K562 (cell line): ENCODE data around the gene AHCY. TPM values are rescaled to one million over a fixed set of nuclear protein-coding genes. Genes with fewer than 3 reads are reported as not detected.
A peak's percentile ranks its signal among the peaks of the same experiment; 100 is the strongest.

Experiments
- ATAC-seq: fragments of 200-7000 bp; cut with Tn5 transposase; 3 replicates; pipeline ENCODE4 v1.9.1; 2020; ENCODE audit warnings: moderate library complexity
- BruUV-seq: library from RNA; stranded (reverse); fragments of 400-500 nt; replicated peaks from 2 replicates; lab custom pipeline; 2021; lab: Mats Ljungman, UMichigan
- CTCF ChIA-PET: fragments of 300-600 bp; formaldehyde crosslinking; extraction: SDS; loops from one replicate; lab custom pipeline; 2021; ENCODE audit warnings: low intra/inter-chr PET ratio; lab: Yijun Ruan, JAX
- POLR2A ChIA-PET: fragments of 300-600, 350-650 bp; sonication (Branson Sonifier 250); formaldehyde crosslinking; extraction: SDS; loops from one replicate; lab custom pipeline; 2021; ENCODE audit warnings: antibody characterized with exemption, inconsistent platforms; lab: Yijun Ruan, JAX
- DNase-seq, 4 experiments: peaks; one replicate each; pipeline versions ENCODE4 v3.0.0 to v3.0.0-alpha.2; 2011 to 2018; ENCODE audit warnings: low spot score in 3 of 4, mixed read lengths in 3 of 4; ENCODE audit errors: extremely low read depth in 1 of 4
- FAIRE-seq: peaks from 2 replicates; lab custom pipeline; 2011; peaks lifted over from hg19 to GRCh38; lab: Jason Lieb, UNC
- H2AFZ ChIP-seq: 2 replicates; pipeline ENCODE4 v1.6.0; 2011; ENCODE audit warnings: low read depth, low read length, control low read depth, inconsistent platforms
- H3K27ac ChIP-seq: fragments of 200-600 bp; 3 replicates; pipeline ENCODE4 v1.8.0; 2011; ENCODE audit warnings: low read depth, mild to moderate bottlenecking, control low read depth, inconsistent platforms, low read length, moderate library complexity, mixed read lengths; ENCODE audit errors: extremely low read depth
- H3K27me3 ChIP-seq, 2 experiments: fragments of 300-600 bp in 1 of 2; 2 replicates in 1 of 2; 3 replicates in 1 of 2; pipeline versions ENCODE4 v1.6.0 to v1.8.0; 2011; ENCODE audit warnings: inconsistent platforms in 2 of 2, low read length in 2 of 2, mild to moderate bottlenecking in 1 of 2, mixed read lengths in 1 of 2, moderate library complexity in 1 of 2; ENCODE audit not compliant: control insufficient read depth in 2 of 2, insufficient read depth in 2 of 2
- H3K36me3 ChIP-seq: fragments of 300-600 bp; 3 replicates; pipeline ENCODE4 v1.8.0; 2011; ENCODE audit warnings: mild to moderate bottlenecking, low read length, inconsistent platforms; ENCODE audit not compliant: control insufficient read depth, insufficient read depth
- H3K4me1 ChIP-seq, 2 experiments: fragments of 200-600 bp in 1 of 2; replicated peaks in 1 of 2; 2 replicates in 1 of 2; 3 replicates in 1 of 2; pipeline versions ENCODE4 v1.5.1 to v1.8.0; 2011; ENCODE audit warnings: inconsistent platforms in 2 of 2, low read length in 2 of 2, mild to moderate bottlenecking in 1 of 2, mixed read lengths in 1 of 2, moderate library complexity in 1 of 2; ENCODE audit not compliant: control insufficient read depth in 2 of 2, insufficient read depth in 2 of 2
- H3K4me2 ChIP-seq: 2 replicates; pipeline ENCODE4 v1.6.1; 2011; ENCODE audit warnings: low read length, control low read depth, inconsistent platforms, mixed read lengths; ENCODE audit not compliant: insufficient read depth
- H3K4me3 ChIP-seq: fragments of 200-600 bp; sonication (generic), shearing (Covaris generic); 2 replicates; pipeline ENCODE4 v1.5.1; 2016; ENCODE audit warnings: control low read depth, inconsistent platforms
- H3K79me2 ChIP-seq: fragments of 200-600 bp; 3 replicates; pipeline ENCODE4 v1.8.0; 2011; ENCODE audit warnings: low read length, inconsistent platforms; ENCODE audit not compliant: control insufficient read depth, insufficient read depth
- H3K9ac ChIP-seq, 2 experiments: 2 replicates each; pipeline versions ENCODE4 v1.6.0 to v1.6.1; 2011; ENCODE audit warnings: low read depth in 2 of 2, low read length in 2 of 2, control low read depth in 1 of 2, inconsistent platforms in 1 of 2, mild to moderate bottlenecking in 1 of 2, mixed read lengths in 1 of 2; ENCODE audit not compliant: insufficient read depth in 1 of 2
- H3K9me1 ChIP-seq: one replicate; pipeline ENCODE4 v1.6.0; 2011; ENCODE audit warnings: inconsistent platforms, mild to moderate bottlenecking, low read length, moderate library complexity; ENCODE audit not compliant: control insufficient read depth, insufficient read depth
- H3K9me3 ChIP-seq: replicated peaks from 2 replicates; pipeline ENCODE4 v1.5.1; 2011; ENCODE audit warnings: low read depth, low read length, inconsistent platforms; ENCODE audit not compliant: control insufficient read depth, insufficient read depth
- H4K20me1 ChIP-seq: replicated peaks from 2 replicates; pipeline ENCODE4 v1.6.1; 2011; ENCODE audit warnings: low read length, inconsistent platforms, mixed read lengths; ENCODE audit not compliant: control insufficient read depth, insufficient read depth
- EZH2 ChIP-seq: IDR thresholded peaks from 2 replicates; pipeline ENCODE4 v1.6.1; 2012; ENCODE audit warnings: low read depth, mild to moderate bottlenecking, inconsistent platforms, low read length, borderline replicate concordance
- HES1 ChIP-seq: fragments of 450-650 bp; IDR thresholded peaks from 2 replicates; pipeline ENCODE4 v1.6.1; 2016; ENCODE audit warnings: low read depth, mild to moderate bottlenecking, moderate library complexity
- HNRNPK ChIP-seq: fragments of 200-400 bp; formaldehyde crosslinking; IDR thresholded peaks from one replicate; pipeline ENCODE4 v1.6.1; 2018; ENCODE audit warnings: mild to moderate bottlenecking, low read depth, low read length; ENCODE audit not compliant: poor library complexity, severe bottlenecking
- HNRNPLL ChIP-seq: fragments of 200-400 bp; formaldehyde crosslinking; IDR thresholded peaks from 2 replicates; pipeline ENCODE4 v1.6.1; 2017; ENCODE audit warnings: low read length, low read depth, mild to moderate bottlenecking; ENCODE audit not compliant: poor library complexity, severe bottlenecking
- KAT8 ChIP-seq: fragments of 450-650 bp; IDR thresholded peaks from 2 replicates; pipeline ENCODE4 v1.6.1; 2016; ENCODE audit warnings: low read depth, mild to moderate bottlenecking
- PRDM10 ChIP-seq: fragments of 450-650 bp; IDR thresholded peaks from 2 replicates; pipeline ENCODE4 v1.6.1; 2018; ENCODE audit not compliant: partially characterized antibody
- ZBTB33 ChIP-seq: sonication (generic); formaldehyde crosslinking; IDR thresholded peaks from 2 replicates; pipeline ENCODE4 v1.8.1; 2023; ENCODE audit warnings: mild to moderate bottlenecking, missing genetic modification reagents
- ZNF354B ChIP-seq: fragments of 250-450 bp; sonication (Bioruptor Pico); IDR thresholded peaks from 2 replicates; pipeline ENCODE4 v1.4.0; 2020
- ZNF512 ChIP-seq: IDR thresholded peaks from 2 replicates; pipeline ENCODE4 v1.6.1; 2016; ENCODE audit warnings: missing genetic modification characterization, missing compliant biosample characterization
- WGBS: fragments of 100-300 bp; shearing (Covaris generic); methylation state at CpG from one replicate; pipeline ENCODE4 v1.1.6; 2016; ENCODE audit warnings: low coverage, mixed read lengths; ENCODE audit not compliant: insufficient coverage; ENCODE audit errors: missing lambda C conversion rate; 5-methylcytosine and 5-hydroxymethylcytosine counted together
- in situ Hi-C: fragments of 300-500 bp; cut with MboI; formaldehyde crosslinking; loops from 4 replicates; pipeline ENCODE4 v1.15.0; 2018; ENCODE audit warnings: inconsistent platforms, mixed read lengths
- intact Hi-C: fragments of 100-400 bp; cut with micrococcal nuclease; formaldehyde crosslinking; loops from 2 replicates; pipeline ENCODE4 v1.14.2; 2022
- polyA plus RNA-seq, 8 experiments: library from polyadenylated mRNA; depleted of rRNA in 4 of 8; stranded (reverse) in 5 of 8; unstranded in 3 of 8; fragments of >200 nt; fragmentation: Nextera tagmentation in 2 of 8; fragmentation: Illumina TruSeq in 1 of 8; extraction: Ambion mirVana in 2 of 8; extraction: Trizol in 1 of 8; gene quantifications; 2 replicates each; pipeline versions ENCODE4 v1.2.1 to v1.2.3, GENCODE V29; 2011 to 2014; ENCODE audit warnings: inconsistent platforms in 1 of 8, missing spikeins in 1 of 8
- total RNA-seq, 7 experiments: library from RNA; depleted of rRNA in 6 of 7; stranded (reverse); fragments of >200 nt in 6 of 7; fragmentation: Illumina TruSeq in 2 of 7; extraction: Trizol in 2 of 7; gene quantifications; 2 replicates each; pipeline versions ENCODE4 v1.2.1 to v1.2.3, GENCODE V29; 2011 to 2021; ENCODE audit warnings: low replicate concordance in 1 of 7

Gene AHCY
- total and polyA plus RNA-seq, 9 of the 15 experiments (the other 6 are each of a cell fraction or from before 2014, with no cell fraction given), result 82.5 to 269 (median 190) TPM

- TF ChIP-seq HES1, result no peak
- no peak for TF ChIP-seq HNRNPK
These were observed 42.8 kb downstream of the AHCY start (continued) for GRCh38 chr20:34260208-34260942.

- intact Hi-C loops (loop anchor here (5.0 kb wide), 1 partner anchor 281 kb away; no protein-coding TSS in a partner anchor), in situ Hi-C loops (no loop called here)
- Histone ChIP-seq H3K9me1 (no peaks in the 10 kb centered on the region), H3K4me3 (no peak overlapping the region), H3K27ac (no peak overlapping the region), H4K20me1 (no peaks in the 10 kb centered on the region), H3K4me2 (no peak overlapping the region), H3K79me2 (no peaks in the 10 kb centered on the region), H3K9ac (no peak overlapping the region; a peak in 1 of 4 replicates), H3K36me3 (no peaks in the 10 kb centered on the region), H3K27me3 (no peaks in the 10 kb centered on the region), H3K9me3 (no peaks in the 10 kb centered on the region), H3K4me1 (peaks cover 0 to 13% of the 10 kb centered on the region in 2 experiments; a peak in 3 of 5 replicates), H2AFZ (peak overlapping the region; percentile 68)
- FAIRE-seq, result no peak
- no peak for DNase-seq
- ATAC-seq, result no peak
- ChIA-PET POLR2A (interaction anchor here (0.6 to 1.4 kb wide), 2 partner anchors 38 to 457 kb away, joined by 3 to 6 read pairs; no protein-coding TSS in a partner anchor), CTCF (no interaction called here)
- no TSS peak for BruUV-seq
- WGBS, result 74% methylated on average over 5 of the region's 5 CpGs
- TF ChIP-seq ZNF354B (CRISPR knock-in tag) (no peak), KAT8 (no peak), ZBTB33 (no peak), ZNF512 (tag) (0 out of 2 replicates have a peak, but pooled peaks have one; percentile 33), EZH2 (no peak), PRDM10 (peak; percentile 27), HNRNPLL (no peak)
These were observed 46.5 kb downstream of the AHCY start for GRCh38 chr20:34256629-34257124.
